SW 1271 (cell line): ENCODE data around the gene ALX3.

Experiments used
- DNase-seq, 2 experiments: peaks; one replicate each; lab custom pipeline; 2025; lab: John Stamatoyannopoulos, UW

The ALX3 gene

GRCh38 chr1:110065841-110066240 lies 4.6 kb downstream of the ALX3 start:
- DNase-seq = no peak

GRCh38 chr1:110064576-110065337 lies 5.7 kb downstream of the ALX3 start:
- no peak for DNase-seq

GRCh38 chr1:110063781-110064180 lies 6.7 kb downstream of the ALX3 start:
- DNase-seq = no peak

GRCh38 chr1:110062612-110063011 lies 7.9 kb downstream of the ALX3 start:
- DNase-seq = no peak

- no peak for DNase-seq
Observed at GRCh38 chr1:110061341-110061740, 9.1 kb downstream of the ALX3 start.

GRCh38 chr1:110060662-110061060 lies 9.8 kb downstream of the ALX3 start:
- DNase-seq = no peak

GRCh38 chr1:110060034-110060661 lies 10.3 kb downstream of the ALX3 start:
- peak in 1 of 2 experiments; percentile 13 for DNase-seq

GRCh38 chr1:110059133-110059863 lies 11.2 kb downstream of the ALX3 start:
- no peak for DNase-seq

- no peak for DNase-seq
Observed at GRCh38 chr1:110058591-110058990, 11.9 kb downstream of the ALX3 start.

GRCh38 chr1:110057963-110058518 lies 12.4 kb downstream of the ALX3 start:
- no peak for DNase-seq

- DNase-seq = no peak
Observed at GRCh38 chr1:110056776-110057175, 13.7 kb downstream of the ALX3 start.

GRCh38 chr1:110056285-110056683 lies 14.2 kb downstream of the ALX3 start:
- no peak for DNase-seq

- DNase-seq = no peak
Observed at GRCh38 chr1:110055493-110056284, 14.8 kb downstream of the ALX3 start.

GRCh38 chr1:110053552-110054428 lies 16.7 kb downstream of the ALX3 start:
- DNase-seq = peak in 1 of 2 experiments; percentile 27

- no peak for DNase-seq
Observed at GRCh38 chr1:110051262-110051648, 19.2 kb downstream of the ALX3 start.

GRCh38 chr1:110050602-110051261 lies 19.7 kb downstream of the ALX3 start:
- no peak for DNase-seq

GRCh38 chr1:110049801-110050601 lies 20.5 kb downstream of the ALX3 start:
- no peak for DNase-seq

GRCh38 chr1:110048923-110049601 lies 21.4 kb downstream of the ALX3 start:
- no peak for DNase-seq

GRCh38 chr1:110048240-110048639 lies 22.2 kb downstream of the ALX3 start:
- DNase-seq = no peak
